Muscle layer of duodenum (tissue), 2 donors: ENCODE data around the gene KLHL2.

Experiments
- H3K27ac ChIP-seq: one replicate; pipeline ENCODE4 v1.7.0; 2013; ENCODE audit warnings: mild to moderate bottlenecking, low read length
- H3K27me3 ChIP-seq: one replicate; pipeline ENCODE4 v1.7.0; 2013; ENCODE audit warnings: low read depth, mild to moderate bottlenecking, control low read depth, low read length
- H3K36me3 ChIP-seq, 2 donors: one replicate each; pipeline ENCODE4 v1.7.0; 2013; ENCODE audit warnings: low read length in 2 of 2, control low read depth in 1 of 2, mild to moderate bottlenecking in 1 of 2; ENCODE audit not compliant: insufficient read depth in 2 of 2, control insufficient read depth in 1 of 2
- H3K4me1 ChIP-seq, 2 donors: one replicate each; pipeline ENCODE4 v1.7.0; 2013; ENCODE audit warnings: low read length in 2 of 2, mild to moderate bottlenecking in 2 of 2, control low read depth in 1 of 2, moderate library complexity in 1 of 2; ENCODE audit not compliant: insufficient read depth in 2 of 2, control insufficient read depth in 1 of 2
- H3K4me3 ChIP-seq, 2 donors: one replicate each; pipeline ENCODE4 v1.7.0; 2013; ENCODE audit warnings: low read length in 2 of 2, low read depth in 1 of 2, mild to moderate bottlenecking in 1 of 2
- H3K9me3 ChIP-seq, 2 donors: one replicate each; pipeline ENCODE4 v1.7.0; 2013; ENCODE audit warnings: low read length in 2 of 2, control low read depth in 1 of 2, mild to moderate bottlenecking in 1 of 2; ENCODE audit not compliant: control insufficient read depth in 1 of 2
- donor health status: healthy.

The KLHL2 gene

GRCh38 chr4:165360985-165361670 is 153.8 kb downstream of the KLHL2 start:
- Histone ChIP-seq H3K27ac (no peak overlapping the region), H3K36me3 (no peaks in the 10 kb centered on the region), H3K4me1 (no peaks in the 10 kb centered on the region), H3K4me3 (no peak overlapping the region), H3K9me3 (no peaks in the 10 kb centered on the region), H3K27me3 (no peaks in the 10 kb centered on the region)

DNA sequence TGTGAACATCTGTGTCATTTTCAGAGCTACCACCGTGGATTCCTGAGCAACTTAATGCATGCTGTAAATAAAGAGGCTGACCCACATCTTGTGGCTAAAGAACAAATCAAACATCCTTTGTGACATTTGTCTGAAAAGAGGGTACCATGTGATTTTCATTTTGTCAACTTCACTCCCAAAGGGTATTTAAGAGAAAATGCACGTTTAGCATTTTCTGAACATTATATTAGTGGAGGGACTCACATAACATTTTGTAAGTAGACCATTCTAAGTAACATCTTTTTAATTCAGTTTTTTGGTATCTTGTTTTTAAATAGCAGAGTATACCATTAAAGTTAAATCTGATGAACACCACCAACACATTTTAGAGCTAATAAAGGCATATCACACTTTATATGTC is 154.4 kb downstream of the KLHL2 start:
- no peaks in the 10 kb centered on the region for H3K27me3 ChIP-seq
- no peaks in the 10 kb centered on the region for H3K9me3 ChIP-seq
- H3K36me3 ChIP-seq: no peaks in the 10 kb centered on the region
- H3K27ac ChIP-seq: no peak overlapping the region
- no peak overlapping the region for H3K4me3 ChIP-seq
- H3K4me1 ChIP-seq: no peaks in the 10 kb centered on the region

- Histone ChIP-seq H3K4me3 (no peak overlapping the region), H3K4me1 (no peaks in the 10 kb centered on the region), H3K27ac (no peak overlapping the region), H3K27me3 (no peaks in the 10 kb centered on the region), H3K9me3 (no peaks in the 10 kb centered on the region), H3K36me3 (no peaks in the 10 kb centered on the region)
These were observed 157.2 kb downstream of the KLHL2 start for GRCh38 chr4:165364452-165365080.

GRCh38 chr4:165367040-165367439 is 159.7 kb downstream of the KLHL2 start:
- H3K36me3 ChIP-seq: no peaks in the 10 kb centered on the region
- no peaks in the 10 kb centered on the region for H3K27me3 ChIP-seq
- no peak overlapping the region for H3K4me3 ChIP-seq
- no peaks in the 10 kb centered on the region for H3K9me3 ChIP-seq
- no peak overlapping the region for H3K27ac ChIP-seq
- no peaks in the 10 kb centered on the region for H3K4me1 ChIP-seq

- no peaks in the 10 kb centered on the region for H3K27me3 ChIP-seq
- H3K27ac ChIP-seq: no peak overlapping the region
- H3K9me3 ChIP-seq: no peaks in the 10 kb centered on the region
- H3K4me1 ChIP-seq: no peaks in the 10 kb centered on the region
- no peak overlapping the region for H3K4me3 ChIP-seq
- no peaks in the 10 kb centered on the region for H3K36me3 ChIP-seq
These were observed 160.8 kb downstream of the KLHL2 start for GRCh38 chr4:165368114-165368513.

- H3K27ac ChIP-seq: no peak overlapping the region
- no peak overlapping the region for H3K4me3 ChIP-seq
- no peaks in the 10 kb centered on the region for H3K4me1 ChIP-seq
- no peaks in the 10 kb centered on the region for H3K9me3 ChIP-seq
- no peaks in the 10 kb centered on the region for H3K27me3 ChIP-seq
- H3K36me3 ChIP-seq: no peaks in the 10 kb centered on the region
These were observed 161.2 kb downstream of the KLHL2 start for GRCh38 chr4:165368567-165368966.

DNA sequence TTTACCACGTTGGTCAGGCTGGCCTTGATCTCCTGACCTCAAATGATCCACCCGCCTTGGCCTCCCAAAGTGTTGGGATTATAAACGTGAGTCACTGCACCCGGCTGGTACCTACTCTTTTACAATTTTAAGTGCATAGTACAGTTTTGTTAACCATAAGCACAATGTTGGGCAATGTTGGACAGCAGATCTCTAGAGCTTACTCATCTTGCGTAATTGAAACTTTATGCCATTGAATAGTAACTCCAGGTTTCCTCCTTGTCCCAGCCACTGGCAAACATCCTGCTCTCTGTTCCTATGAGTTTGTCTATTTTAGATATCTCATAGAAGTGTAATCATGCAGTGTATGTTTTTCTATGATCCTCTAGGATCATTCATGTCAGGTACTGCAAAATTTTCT is 162.2 kb downstream of the KLHL2 start:
- no peak overlapping the region for H3K27ac ChIP-seq

GRCh38 chr4:165370530-165370929 is 163.2 kb downstream of the KLHL2 start:
- H3K27ac ChIP-seq: no peak overlapping the region
- no peaks in the 10 kb centered on the region for H3K4me1 ChIP-seq
- H3K36me3 ChIP-seq: no peaks in the 10 kb centered on the region
- H3K27me3 ChIP-seq: no peaks in the 10 kb centered on the region
- H3K4me3 ChIP-seq: no peak overlapping the region
- H3K9me3 ChIP-seq: no peaks in the 10 kb centered on the region

More for the DNA sequence above, 162.2 kb downstream of the KLHL2 start:
- H3K4me1 ChIP-seq: no peaks in the 10 kb centered on the region
- H3K4me3 ChIP-seq: no peak overlapping the region
- no peaks in the 10 kb centered on the region for H3K9me3 ChIP-seq
- H3K27me3 ChIP-seq: no peaks in the 10 kb centered on the region
- H3K36me3 ChIP-seq: no peaks in the 10 kb centered on the region
